GM18867 (cell line): ENCODE data around the gene ZSCAN16.
A peak's percentile ranks its signal among the peaks of the same experiment; 100 is the strongest.
"Not testable (repeated sequence)": the region's sequence is repeated elsewhere in the genome, so short reads cannot be mapped to it uniquely, and the experiment has no call there.

Source experiments
- ATAC-seq: cut with Tn5 transposase; IDR thresholded peaks from one replicate; pipeline ENCODE4 v1.9.1; 2021; ENCODE audit warnings: mild to moderate bottlenecking, moderate library complexity; ENCODE audit not compliant: unreplicated experiment

Gene ZSCAN16

GRCh38 chr6:28124350-28124970 is at the start of gene ZSCAN16:
TSS of gene ZSCAN16 (plus strand) at chr6:28124609. CDS start at chr6:28125444, 835 bp downstream.
- peak; percentile 99 for ATAC-seq

GRCh38 chr6:28078050-28078449 is 46.4 kb upstream of the ZSCAN16 start:
- ATAC-seq: no peak

- no peak for ATAC-seq
Observed at GRCh38 chr6:28078836-28079235, 45.6 kb upstream of the ZSCAN16 start.

- peak; percentile 14 for ATAC-seq
Observed at GRCh38 chr6:28080381-28080630, 44.1 kb upstream of the ZSCAN16 start, which contains the start of gene ZNF165. TSS of gene ZNF165 (plus strand) at chr6:28080568. CDS start at chr6:28085481, 4,913 bp downstream.

- peak; percentile 75 for ATAC-seq
Observed at GRCh38 chr6:28080631-28081485, 43.6 kb upstream of the ZSCAN16 start.

- peak; percentile 35 for ATAC-seq
Observed at GRCh38 chr6:28081486-28081751, 43.0 kb upstream of the ZSCAN16 start.

GRCh38 chr6:28082939-28083338 is 41.5 kb upstream of the ZSCAN16 start:
- ATAC-seq: no peak

- ATAC-seq: no peak
Observed at GRCh38 chr6:28089054-28089453, 35.4 kb upstream of the ZSCAN16 start.

- no peak for ATAC-seq
Observed at GRCh38 chr6:28090917-28091586, 33.4 kb upstream of the ZSCAN16 start.

GRCh38 chr6:28102222-28102621 is 22.2 kb upstream of the ZSCAN16 start:
- not testable (repeated sequence) for ATAC-seq

GRCh38 chr6:28102699-28103098 is 21.7 kb upstream of the ZSCAN16 start:
- not testable (repeated sequence) for ATAC-seq

GRCh38 chr6:28104392-28105244 is 19.8 kb upstream of the ZSCAN16 start:
- peak; percentile 100 for ATAC-seq

- peak; percentile 25 for ATAC-seq
Observed at GRCh38 chr6:28105245-28105639, 19.2 kb upstream of the ZSCAN16 start.

GRCh38 chr6:28107506-28107905 is 16.9 kb upstream of the ZSCAN16 start:
- ATAC-seq: no peak

- no peak for ATAC-seq
Observed at GRCh38 chr6:28111964-28112363, 12.4 kb upstream of the ZSCAN16 start.

- ATAC-seq: no peak
Observed at GRCh38 chr6:28115799-28116198, 8.6 kb upstream of the ZSCAN16 start.

GRCh38 chr6:28117386-28118050 is 6.9 kb upstream of the ZSCAN16 start:
- no peak for ATAC-seq

GRCh38 chr6:28118217-28118616 is 6.2 kb upstream of the ZSCAN16 start:
- no peak for ATAC-seq

- no peak for ATAC-seq
Observed at GRCh38 chr6:28121876-28122275, 2.5 kb upstream of the ZSCAN16 start.

- ATAC-seq: not testable (repeated sequence)
Observed at GRCh38 chr6:28122283-28122682, 2.1 kb upstream of the ZSCAN16 start.

GRCh38 chr6:28124971-28125353 is 553 bp downstream of the ZSCAN16 start:
- peak; percentile 15 for ATAC-seq
